Motor neuron (in vitro differentiated cells): ENCODE measurements around the gene CENPH. TPM values are rescaled to one million over a fixed set of nuclear protein-coding genes. Genes with fewer than 3 reads are reported as not detected.
"Not testable (repeated sequence)": the region's sequence is repeated elsewhere in the genome, so short reads cannot be mapped to it uniquely, and the experiment has no call there.

Source experiments
- ATAC-seq, 8 experiments: fragments of 200-7000 bp; cut with Tn5 transposase; replicated peaks in 6 of 8; 2 replicates each; pipeline ENCODE4 v1.8.0; 2021; ENCODE audit warnings: mild to moderate bottlenecking in 8 of 8, moderate library complexity in 8 of 8
- H3K27ac ChIP-seq, 2 donors: fragments of 250-450 bp; sonication (Bioruptor Pico); 2 replicates each; pipeline ENCODE4 v1.9.0; 2021; ENCODE audit warnings: antibody characterized with exemption in 2 of 2, mild to moderate bottlenecking in 2 of 2, moderate library complexity in 1 of 2
- H3K4me1 ChIP-seq, 2 donors: fragments of 250-450 bp; sonication (Bioruptor Pico); replicated peaks in 1 of 2; 2 replicates each; pipeline ENCODE4 v1.6.1; 2021; ENCODE audit warnings: antibody characterized with exemption in 2 of 2, mild to moderate bottlenecking in 2 of 2, moderate library complexity in 1 of 2
- H3K4me3 ChIP-seq, 5 donors: fragments of 250-450 bp; sonication (Bioruptor Pico); 2 replicates each; pipeline ENCODE4 v1.9.0; 2021; ENCODE audit warnings: antibody characterized with exemption in 5 of 5, mild to moderate bottlenecking in 5 of 5, moderate library complexity in 4 of 5
- WGBS, 10 experiments: fragments of 450-650 bp; shearing (Covaris generic); methylation state at CpG; one replicate each; pipeline ENCODE4 v1.0.0; 2022; 5-methylcytosine and 5-hydroxymethylcytosine counted together
- in situ Hi-C, 9 experiments: fragments of 400-800 bp; cut with MboI; loops; one replicate each; pipeline ENCODE4 v1.15.0; 2021; ENCODE audit warnings: low sequenced_read_pairs in 9 of 9, low pct_unique_long_range_greater_than_20kb in 2 of 9; ENCODE audit not compliant: unreplicated experiment in 9 of 9
- total RNA-seq, 8 experiments: library from RNA; unstranded; fragments of 300-600 nt; gene quantifications; 2 replicates each; pipeline versions ENCODE4 v1.2.3 to v1.2.4, GENCODE V29; 2022

CENPH gene
- total RNA-seq, 8 experiments from 2014 or later, result 1.8 to 38.6 (median 13.4) TPM

- ATAC-seq, result no peak
- WGBS, 10 experiments, result 100% methylated on average over 1 to 4 of the region's 4 CpGs; no CpG with 5 or more reads in 4 of the 10 experiments
- no peak overlapping the region for H3K4me3 ChIP-seq
- peaks cover 4% of the 10 kb centered on the region in 2 donors for H3K4me1 ChIP-seq
- in situ Hi-C loops, result no loop called here
- no peak overlapping the region for H3K27ac ChIP-seq
Measured at GRCh38 chr5:69213513-69214215, 24.3 kb downstream of the CENPH start.

DNA sequence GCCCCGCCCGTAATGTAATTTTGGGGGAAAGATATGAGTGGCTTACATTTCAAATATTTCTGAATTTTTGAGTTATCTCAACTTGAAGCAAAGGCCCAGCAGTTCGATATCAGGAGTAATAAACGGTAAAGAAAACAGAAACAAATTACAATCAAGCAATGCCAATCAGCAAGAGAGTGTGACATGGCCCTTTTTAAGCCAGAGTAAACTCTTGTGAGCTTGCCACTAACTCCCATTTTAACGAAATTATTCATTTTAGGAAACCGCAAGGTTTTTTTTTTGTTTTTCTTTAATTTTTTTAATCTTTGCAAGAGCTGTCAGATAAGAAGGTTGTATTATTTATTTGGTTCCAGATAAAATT is 27.7 kb downstream of the CENPH start:
- in situ Hi-C loops, result no loop called here
- Histone ChIP-seq H3K4me1 (peaks cover 9 to 10% of the 10 kb centered on the region in 2 donors), H3K4me3 (peak overlapping the region; percentile 90 to 98 (median 96)), H3K27ac (no peak overlapping the region)
- WGBS, 10 experiments, result 2 to 80% (median 55%) methylated on average over 1 to 6 of the region's 6 CpGs
- no peak for ATAC-seq

GRCh38 chr5:69217548-69218526 is 28.5 kb downstream of the CENPH start:
- Histone ChIP-seq H3K4me3 (peak overlapping the region; percentile 90 to 98 (median 96)), H3K27ac (peak overlapping the region; percentile 90 to 91), H3K4me1 (peaks cover 9 to 10% of the 10 kb centered on the region in 2 donors)
- ATAC-seq, result peak; percentile 90 to 97 (median 96)
- in situ Hi-C loops, result no loop called here
- WGBS, 10 experiments, result 0 to 7% (median 0%) methylated on average over 1 to 25 of the region's 73 CpGs; no CpG with 5 or more reads in 2 of the 10 experiments

DNA sequence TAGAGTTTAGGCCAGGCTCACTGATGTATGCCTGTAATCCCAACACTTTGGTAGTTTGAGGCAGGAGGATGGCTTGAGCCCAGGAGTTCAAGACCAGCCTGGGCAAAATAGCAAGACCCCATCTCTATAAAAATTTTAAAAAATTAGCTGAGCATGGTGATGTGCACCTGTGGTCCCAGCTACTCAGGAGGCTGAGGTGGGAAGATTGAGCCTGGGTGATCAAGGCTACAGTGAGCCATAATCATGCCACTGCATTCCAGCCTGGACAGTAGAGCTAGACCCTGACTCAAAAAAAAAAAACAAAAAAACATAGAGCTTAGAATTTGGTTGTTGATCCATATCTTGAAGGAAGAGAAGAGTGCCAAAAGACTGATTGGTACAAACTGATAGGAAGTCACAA is 30.6 kb downstream of the CENPH start:
- Histone ChIP-seq H3K27ac (no peak overlapping the region), H3K4me3 (no peak overlapping the region), H3K4me1 (peaks cover 9 to 10% of the 10 kb centered on the region in 2 donors)
- in situ Hi-C loops, result no loop called here
- ATAC-seq, result no peak

- in situ Hi-C loops, ATAC-seq, H3K27ac ChIP-seq, H3K4me1 ChIP-seq, H3K4me3 ChIP-seq: not testable (repeated sequence)
- 90 to 100% (median 100%) methylated on average over 1 to 5 of the region's 18 CpGs; no CpG with 5 or more reads in 6 of the 10 experiments for WGBS, 10 experiments
Measured at GRCh38 chr5:69220371-69220770, 31.0 kb downstream of the CENPH start.

GRCh38 chr5:69220833-69221232 is 31.4 kb downstream of the CENPH start:
- H3K4me3 ChIP-seq, H3K27ac ChIP-seq, ATAC-seq, H3K4me1 ChIP-seq, in situ Hi-C loops: not testable (repeated sequence)
- 57 to 71% methylated on average over 1 to 3 of the region's 9 CpGs; no CpG with 5 or more reads in 8 of the 10 experiments for WGBS, 10 experiments

GRCh38 chr5:69224520-69224919 is 35.1 kb downstream of the CENPH start:
- in situ Hi-C loops, result no loop called here
- no peak overlapping the region for H3K4me3 ChIP-seq
- H3K4me1 ChIP-seq, result no peaks in the 10 kb centered on the region
- 96 to 100% (median 100%) methylated on average over 1 to 7 of the region's 8 CpGs; no CpG with 5 or more reads in 2 of the 10 experiments for WGBS, 10 experiments
- no peak for ATAC-seq
- no peak overlapping the region for H3K27ac ChIP-seq

DNA sequence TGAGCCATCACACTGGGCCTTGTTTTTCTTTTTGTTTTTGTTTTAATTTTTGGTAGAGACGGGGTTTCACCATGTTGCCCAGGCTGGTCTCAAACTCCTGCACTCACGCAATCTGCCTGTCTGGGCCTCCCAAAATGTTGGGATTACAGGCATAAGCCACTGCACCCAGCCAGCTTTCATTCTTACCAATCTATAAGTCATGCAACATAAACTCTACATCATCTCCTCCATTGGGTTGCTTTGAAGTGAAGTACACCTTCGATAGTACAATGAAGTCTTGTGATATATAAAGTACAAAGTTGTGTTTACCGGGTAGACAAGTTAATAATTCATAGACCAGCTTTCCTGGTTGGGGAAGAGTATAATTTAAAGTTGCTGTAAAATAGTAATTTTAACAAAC is 36.5 kb downstream of the CENPH start:
- H3K4me3 ChIP-seq, result no peak overlapping the region
- no peaks in the 10 kb centered on the region for H3K4me1 ChIP-seq
- 92 to 100% (median 100%) methylated on average over 1 to 4 of the region's 4 CpGs for WGBS, 10 experiments
- ATAC-seq, result no peak
- H3K27ac ChIP-seq, result no peak overlapping the region
- in situ Hi-C loops, result no loop called here

- no peak for ATAC-seq
- 100% methylated on average over 2 of the region's 2 CpGs; no CpG with 5 or more reads in 7 of the 10 experiments for WGBS, 10 experiments
- in situ Hi-C loops, result no loop called here
- Histone ChIP-seq H3K4me1 (peaks cover 0 to 4% of the 10 kb centered on the region in 2 donors), H3K27ac (no peak overlapping the region), H3K4me3 (no peak overlapping the region)
Measured at GRCh38 chr5:69230181-69230580, 40.8 kb downstream of the CENPH start.

GRCh38 chr5:69231281-69231680 is 41.9 kb downstream of the CENPH start:
- no peak for ATAC-seq
- 39 to 98% (median 92%) methylated on average over 2 to 6 of the region's 6 CpGs; no CpG with 5 or more reads in 3 of the 10 experiments for WGBS, 10 experiments
- Histone ChIP-seq H3K27ac (no peak overlapping the region), H3K4me3 (no peak overlapping the region), H3K4me1 (peaks cover 5 to 13% of the 10 kb centered on the region in 2 donors)
- in situ Hi-C loops, result no loop called here

GRCh38 chr5:69231851-69232250 is 42.5 kb downstream of the CENPH start:
- Histone ChIP-seq H3K27ac (no peak overlapping the region), H3K4me1 (peaks cover 5 to 15% of the 10 kb centered on the region in 2 donors), H3K4me3 (no peak overlapping the region)
- WGBS, 10 experiments, result 0 to 100% (median 83%) methylated on average over 1 to 2 of the region's 2 CpGs; no CpG with 5 or more reads in 2 of the 10 experiments
- peak in 1 of 8 experiments; percentile 23 for ATAC-seq
- in situ Hi-C loops, result no loop called here

DNA sequence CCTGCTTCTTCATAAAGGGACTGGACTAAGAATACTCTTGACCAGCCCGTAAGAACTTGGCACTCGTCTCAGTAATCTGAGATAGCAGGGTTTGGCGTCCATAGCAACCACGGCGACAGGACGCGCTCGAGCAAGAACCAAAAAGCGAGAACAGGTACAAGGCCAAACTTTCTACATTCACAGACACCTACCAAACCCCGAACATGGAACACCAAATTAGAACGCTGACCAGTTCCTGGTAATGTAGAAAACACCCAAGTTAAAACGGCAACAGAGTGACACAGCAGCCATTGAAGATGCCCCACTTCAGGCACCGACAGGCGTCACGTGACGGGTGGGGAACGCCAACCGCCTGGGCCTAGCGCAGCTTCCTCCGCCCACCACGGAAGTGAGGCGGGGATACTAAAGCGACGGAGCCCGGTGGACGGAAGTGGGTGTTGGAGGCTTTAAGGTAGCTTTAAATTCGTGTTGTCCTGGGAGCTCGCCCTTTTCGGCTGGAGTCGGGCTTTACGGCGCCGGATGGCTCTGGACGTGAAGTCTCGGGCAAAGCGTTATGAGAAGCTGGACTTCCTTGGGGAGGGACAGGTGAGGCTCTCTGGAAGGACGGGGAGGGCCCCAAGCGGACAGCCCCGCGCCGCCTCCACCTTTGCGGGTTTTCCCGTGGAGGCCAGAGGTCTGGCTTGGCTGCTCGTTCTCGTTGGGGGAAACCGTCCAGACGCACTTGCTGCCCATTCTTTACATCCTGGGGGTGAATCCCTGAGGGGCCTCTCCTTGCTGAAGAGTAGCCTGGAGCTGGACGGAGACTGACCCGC is 45.3 kb downstream of the CENPH start, which contains the start of gene CDK7:
CDK7 (plus strand) TSS at position 430 of the 812 bp plus-strand sequence; CDS start at position 520, 90 bp downstream.
- in situ Hi-C loops, result no loop called here
- H3K4me3 ChIP-seq, result peak within 1 kb of the TSS; percentile 61 to 88 (median 79)

More for the DNA sequence above, 45.3 kb downstream of the CENPH start, which contains the start of gene CDK7:
- ATAC-seq, result peak; percentile 94 to 100 (median 99)
- Histone ChIP-seq H3K4me1 (peaks cover 5 to 15% of the 10 kb centered on the region in 2 donors), H3K27ac (peak within 1 kb of the TSS; percentile 54 to 85)
- WGBS, 10 experiments, result 0 to 5% (median 0%) methylated on average over 1 to 23 of the region's 49 CpGs; no CpG with 5 or more reads in 1 of the 10 experiments
